HUES6 (cell line): ENCODE data around the gene KBTBD4.

Source experiments
- H3K27ac ChIP-seq: 2 replicates; pipeline ENCODE4 v1.7.0; 2013; ENCODE audit warnings: low read depth, mild to moderate bottlenecking, low read length, inconsistent platforms
- H3K27me3 ChIP-seq: 2 replicates; pipeline ENCODE4 v1.6.1; 2013; ENCODE audit warnings: low read length; ENCODE audit not compliant: control insufficient read depth, insufficient read depth
- H3K36me3 ChIP-seq: 2 replicates; pipeline ENCODE4 v1.6.1; 2013; ENCODE audit warnings: low read length; ENCODE audit not compliant: control insufficient read depth, insufficient read depth
- H3K4me1 ChIP-seq: 2 replicates; pipeline ENCODE4 v1.6.1; 2013; ENCODE audit warnings: low read length; ENCODE audit not compliant: control insufficient read depth, insufficient read depth
- H3K4me3 ChIP-seq: 2 replicates; pipeline ENCODE4 v1.5.1; 2013; ENCODE audit warnings: low read depth, low read length
- H3K9ac ChIP-seq: one replicate; pipeline ENCODE4 v1.6.1; 2013; ENCODE audit warnings: mild to moderate bottlenecking, low read length
- H3K9me3 ChIP-seq: 2 replicates; pipeline ENCODE4 v1.6.1; 2013; ENCODE audit warnings: low read depth, low read length; ENCODE audit not compliant: control insufficient read depth, insufficient read depth

KBTBD4 gene

GRCh38 chr11:47589977-47590861, 11.4 kb upstream of the KBTBD4 start:
- H3K4me3 ChIP-seq: peak overlapping the region; percentile 43; the same call in 1 of the 2 replicates
- H3K9ac ChIP-seq: no peak overlapping the region
- no peaks in the 10 kb centered on the region for H3K36me3 ChIP-seq
- peaks cover 35% of the 10 kb centered on the region for H3K27me3 ChIP-seq
- H3K27ac ChIP-seq: no peak overlapping the region
- H3K9me3 ChIP-seq: no peaks in the 10 kb centered on the region
- peaks cover 22% of the 10 kb centered on the region for H3K4me1 ChIP-seq

GRCh38 chr11:47589584-47589976, 10.8 kb upstream of the KBTBD4 start:
- Histone ChIP-seq H3K4me1 (peaks cover 18% of the 10 kb centered on the region), H3K4me3 (peak overlapping the region; percentile 43; the same call in 1 of the 2 replicates), H3K9ac (no peak overlapping the region), H3K27ac (no peak overlapping the region), H3K36me3 (no peaks in the 10 kb centered on the region), H3K9me3 (no peaks in the 10 kb centered on the region), H3K27me3 (peaks cover 29% of the 10 kb centered on the region)

GRCh38 chr11:47589118-47589517, 10.3 kb upstream of the KBTBD4 start:
- peaks cover 4% of the 10 kb centered on the region for H3K36me3 ChIP-seq
- H3K27me3 ChIP-seq: peaks cover 24% of the 10 kb centered on the region
- H3K4me3 ChIP-seq: no peak overlapping the region
- H3K9me3 ChIP-seq: no peaks in the 10 kb centered on the region
- H3K9ac ChIP-seq: no peak overlapping the region
- peaks cover 15% of the 10 kb centered on the region for H3K4me1 ChIP-seq
- no peak overlapping the region for H3K27ac ChIP-seq

GRCh38 chr11:47587723-47588326, 9.1 kb upstream of the KBTBD4 start:
- Histone ChIP-seq H3K9ac (no peak overlapping the region), H3K27me3 (peaks cover 11% of the 10 kb centered on the region), H3K4me1 (peaks cover 9% of the 10 kb centered on the region; the same call in 1 of the 2 replicates), H3K27ac (no peak overlapping the region), H3K36me3 (peaks cover 17% of the 10 kb centered on the region), H3K9me3 (no peaks in the 10 kb centered on the region), H3K4me3 (no peak overlapping the region)

- H3K4me1 ChIP-seq: peaks cover 7% of the 10 kb centered on the region; the same call in 1 of the 2 replicates
- no peak overlapping the region for H3K27ac ChIP-seq
- peaks cover 23% of the 10 kb centered on the region for H3K36me3 ChIP-seq
- H3K4me3 ChIP-seq: no peak overlapping the region
- H3K9ac ChIP-seq: no peak overlapping the region
- no peaks in the 10 kb centered on the region for H3K9me3 ChIP-seq
- H3K27me3 ChIP-seq: peaks cover 5% of the 10 kb centered on the region
Measured at GRCh38 chr11:47587039-47587716, 8.4 kb upstream of the KBTBD4 start.

- peaks cover 32% of the 10 kb centered on the region for H3K36me3 ChIP-seq
- no peaks in the 10 kb centered on the region for H3K4me1 ChIP-seq
- H3K4me3 ChIP-seq: no peak within 1 kb of the TSS
- no peak within 1 kb of the TSS for H3K9ac ChIP-seq
- H3K27ac ChIP-seq: no peak within 1 kb of the TSS
- H3K9me3 ChIP-seq: no peaks in the 10 kb centered on the region
- no peaks in the 10 kb centered on the region for H3K27me3 ChIP-seq
Measured at GRCh38 chr11:47586098-47586855, 7.5 kb upstream of the KBTBD4 start, which contains the start of gene FAM180B. TSS of gene FAM180B (plus strand) at chr11:47586678. CDS start at chr11:47586769, 91 bp downstream.

- H3K27me3 ChIP-seq: no peaks in the 10 kb centered on the region
- no peak overlapping the region for H3K4me3 ChIP-seq
- H3K9ac ChIP-seq: no peak overlapping the region
- no peak overlapping the region for H3K27ac ChIP-seq
- peaks cover 6% of the 10 kb centered on the region; the same call in 1 of the 2 replicates for H3K4me1 ChIP-seq
- H3K9me3 ChIP-seq: no peaks in the 10 kb centered on the region
- peaks cover 48% of the 10 kb centered on the region for H3K36me3 ChIP-seq
Measured at GRCh38 chr11:47583844-47584243, 5.1 kb upstream of the KBTBD4 start.

GRCh38 chr11:47577460-47578041, 1.2 kb downstream of the KBTBD4 start:
- no peak overlapping the region for H3K9ac ChIP-seq
- H3K4me3 ChIP-seq: peak overlapping the region; percentile 99
- H3K4me1 ChIP-seq: peaks cover 9% of the 10 kb centered on the region
- peaks cover 64% of the 10 kb centered on the region for H3K36me3 ChIP-seq
- no peak overlapping the region for H3K27ac ChIP-seq
- no peaks in the 10 kb centered on the region for H3K9me3 ChIP-seq
- H3K27me3 ChIP-seq: no peaks in the 10 kb centered on the region

GRCh38 chr11:47573321-47573720, 5.4 kb downstream of the KBTBD4 start:
- Histone ChIP-seq H3K27me3 (no peaks in the 10 kb centered on the region), H3K36me3 (peaks cover 75% of the 10 kb centered on the region), H3K9me3 (no peaks in the 10 kb centered on the region)

GRCh38 chr11:47572715-47573255, 6.0 kb downstream of the KBTBD4 start:
- peaks cover 1% of the 10 kb centered on the region for H3K4me1 ChIP-seq
- H3K36me3 ChIP-seq: peaks cover 76% of the 10 kb centered on the region
- H3K9me3 ChIP-seq: no peaks in the 10 kb centered on the region
- no peak overlapping the region for H3K27ac ChIP-seq
- no peaks in the 10 kb centered on the region for H3K27me3 ChIP-seq
- no peak overlapping the region for H3K4me3 ChIP-seq
- no peak overlapping the region for H3K9ac ChIP-seq

More at GRCh38 chr11:47573321-47573720, 5.4 kb downstream of the KBTBD4 start:
- Histone ChIP-seq H3K27ac (no peak overlapping the region), H3K9ac (no peak overlapping the region), H3K4me3 (no peak overlapping the region), H3K4me1 (peaks cover 4% of the 10 kb centered on the region)
